ENCODE data around the gene CTLA4.

Gene CTLA4

GRCh38 chr2:203892207-203892606 lies 24.6 kb downstream of the CTLA4 start:
- Histone ChIP-seq H3K4me3 (ENCODE audit: low read depth, low read length) (no peak overlapping the region), H3K4me1 (ENCODE audit: control insufficient read depth, insufficient read depth, low read length) (no peaks in the 10 kb centered on the region), H3K27ac (ENCODE audit: low read depth, low read length) (no peak overlapping the region), H3K36me3 (ENCODE audit: control insufficient read depth, insufficient read depth, low read length) (no peaks in the 10 kb centered on the region), H3K9me3 (ENCODE audit: control insufficient read depth, insufficient read depth, low read length) (no peaks in the 10 kb centered on the region), H3K9ac (ENCODE audit: low read depth, low read length) (no peak overlapping the region), H3K27me3 (ENCODE audit: control insufficient read depth, insufficient read depth, low read length) (no peaks in the 10 kb centered on the region)

DNA sequence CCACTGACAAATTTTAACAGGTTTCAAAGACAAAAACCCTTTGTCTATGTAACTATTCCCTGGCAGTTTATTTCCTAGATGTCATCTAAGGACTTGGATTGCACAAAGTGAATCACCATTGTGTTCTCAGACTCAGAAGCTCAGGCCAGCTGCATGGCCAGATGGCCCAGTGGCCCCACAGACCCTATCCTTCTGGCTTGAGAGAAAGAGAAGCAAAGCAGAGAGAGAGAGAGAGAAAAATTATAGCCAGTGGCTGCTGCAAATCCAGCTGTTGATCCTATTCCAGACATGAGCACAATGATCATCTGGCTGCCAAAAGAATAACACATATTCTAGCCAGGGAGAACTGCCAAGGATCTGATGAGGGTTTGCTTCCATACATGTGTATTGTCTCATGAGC lies 25.8 kb downstream of the CTLA4 start:
- H3K27ac ChIP-seq (ENCODE audit: low read depth, low read length) = no peak overlapping the region
- H3K9ac ChIP-seq (ENCODE audit: low read depth, low read length) = no peak overlapping the region
- H3K9me3 ChIP-seq (ENCODE audit: control insufficient read depth, insufficient read depth, low read length) = no peaks in the 10 kb centered on the region
- no peaks in the 10 kb centered on the region for H3K36me3 ChIP-seq (ENCODE audit: control insufficient read depth, insufficient read depth, low read length)
- no peaks in the 10 kb centered on the region for H3K4me1 ChIP-seq (ENCODE audit: control insufficient read depth, insufficient read depth, low read length)
- H3K4me3 ChIP-seq (ENCODE audit: low read depth, low read length) = no peak overlapping the region
- no peaks in the 10 kb centered on the region for H3K27me3 ChIP-seq (ENCODE audit: control insufficient read depth, insufficient read depth, low read length)

GRCh38 chr2:203893840-203894239 lies 26.3 kb downstream of the CTLA4 start:
- Histone ChIP-seq H3K9me3 (ENCODE audit: control insufficient read depth, insufficient read depth, low read length) (no peaks in the 10 kb centered on the region), H3K27ac (ENCODE audit: low read depth, low read length) (no peak overlapping the region), H3K4me1 (ENCODE audit: control insufficient read depth, insufficient read depth, low read length) (no peaks in the 10 kb centered on the region), H3K36me3 (ENCODE audit: control insufficient read depth, insufficient read depth, low read length) (no peaks in the 10 kb centered on the region), H3K9ac (ENCODE audit: low read depth, low read length) (no peak overlapping the region), H3K4me3 (ENCODE audit: low read depth, low read length) (no peak overlapping the region), H3K27me3 (ENCODE audit: control insufficient read depth, insufficient read depth, low read length) (no peaks in the 10 kb centered on the region)

GRCh38 chr2:203894262-203894661 lies 26.7 kb downstream of the CTLA4 start:
- no peaks in the 10 kb centered on the region for H3K9me3 ChIP-seq (ENCODE audit: control insufficient read depth, insufficient read depth, low read length)
- no peaks in the 10 kb centered on the region for H3K27me3 ChIP-seq (ENCODE audit: control insufficient read depth, insufficient read depth, low read length)
- no peaks in the 10 kb centered on the region for H3K36me3 ChIP-seq (ENCODE audit: control insufficient read depth, insufficient read depth, low read length)
- no peak overlapping the region for H3K27ac ChIP-seq (ENCODE audit: low read depth, low read length)
- no peaks in the 10 kb centered on the region for H3K4me1 ChIP-seq (ENCODE audit: control insufficient read depth, insufficient read depth, low read length)
- H3K9ac ChIP-seq (ENCODE audit: low read depth, low read length) = no peak overlapping the region
- no peak overlapping the region for H3K4me3 ChIP-seq (ENCODE audit: low read depth, low read length)

DNA sequence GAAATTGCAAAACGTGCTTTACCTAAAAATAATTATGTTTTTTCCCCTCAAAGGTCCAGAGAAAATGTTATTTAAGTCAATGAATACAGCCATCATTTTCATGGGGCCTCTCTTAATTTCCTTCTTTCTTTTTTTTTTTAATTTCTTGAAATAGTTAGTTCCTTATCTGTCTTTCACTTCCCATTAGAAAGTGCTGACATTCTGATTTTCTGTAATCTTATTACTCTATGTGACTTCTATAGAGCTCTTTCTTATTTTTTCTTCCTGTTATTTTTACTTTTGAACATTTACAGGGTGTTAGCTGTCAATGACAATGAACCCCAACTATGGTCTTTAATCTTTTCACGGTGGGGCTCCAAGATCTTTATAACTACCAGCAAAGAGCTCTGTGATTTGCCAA lies 30.0 kb downstream of the CTLA4 start:
- H3K9ac ChIP-seq (ENCODE audit: low read depth, low read length) = no peak overlapping the region
- no peak overlapping the region for H3K4me3 ChIP-seq (ENCODE audit: low read depth, low read length)
- no peaks in the 10 kb centered on the region for H3K4me1 ChIP-seq (ENCODE audit: control insufficient read depth, insufficient read depth, low read length)
- no peaks in the 10 kb centered on the region for H3K27me3 ChIP-seq (ENCODE audit: control insufficient read depth, insufficient read depth, low read length)
- H3K36me3 ChIP-seq (ENCODE audit: control insufficient read depth, insufficient read depth, low read length) = no peaks in the 10 kb centered on the region
- no peak overlapping the region for H3K27ac ChIP-seq (ENCODE audit: low read depth, low read length)
- 0 out of 2 replicates have a peak, but pooled peaks cover 7% of the 10 kb centered on the region for H3K9me3 ChIP-seq (ENCODE audit: control insufficient read depth, insufficient read depth, low read length)

- 0 out of 2 replicates have a peak, but pooled peaks cover 7% of the 10 kb centered on the region for H3K9me3 ChIP-seq (ENCODE audit: control insufficient read depth, insufficient read depth, low read length)
- H3K9ac ChIP-seq (ENCODE audit: low read depth, low read length) = no peak overlapping the region
- H3K4me1 ChIP-seq (ENCODE audit: control insufficient read depth, insufficient read depth, low read length) = no peaks in the 10 kb centered on the region
- H3K36me3 ChIP-seq (ENCODE audit: control insufficient read depth, insufficient read depth, low read length) = no peaks in the 10 kb centered on the region
- no peaks in the 10 kb centered on the region for H3K27me3 ChIP-seq (ENCODE audit: control insufficient read depth, insufficient read depth, low read length)
- H3K27ac ChIP-seq (ENCODE audit: low read depth, low read length) = no peak overlapping the region
- no peak overlapping the region for H3K4me3 ChIP-seq (ENCODE audit: low read depth, low read length)
Observed at GRCh38 chr2:203898657-203899056, 31.1 kb downstream of the CTLA4 start.

DNA sequence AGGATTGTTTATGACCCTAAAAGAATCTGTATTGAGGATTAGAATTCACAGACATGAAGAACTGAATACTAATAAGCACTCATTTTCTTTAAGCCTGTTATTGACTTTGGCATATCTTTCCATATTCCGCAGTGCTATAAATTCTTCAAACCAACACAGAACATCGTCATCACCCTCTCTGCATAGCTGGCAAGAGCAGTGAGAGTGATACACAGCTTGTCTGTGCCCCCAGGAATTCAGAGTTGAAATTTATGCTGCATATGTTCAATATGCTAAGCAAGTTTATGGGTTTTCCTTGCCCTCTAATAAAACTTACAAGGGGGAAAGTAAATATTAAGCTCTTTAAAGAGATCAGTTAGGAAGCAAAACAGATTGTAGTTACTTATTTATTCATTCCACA lies 32.7 kb downstream of the CTLA4 start:
- Histone ChIP-seq H3K9ac (ENCODE audit: low read depth, low read length) (no peak overlapping the region), H3K4me3 (ENCODE audit: low read depth, low read length) (no peak overlapping the region), H3K27ac (ENCODE audit: low read depth, low read length) (no peak overlapping the region), H3K4me1 (ENCODE audit: control insufficient read depth, insufficient read depth, low read length) (no peaks in the 10 kb centered on the region), H3K27me3 (ENCODE audit: control insufficient read depth, insufficient read depth, low read length) (no peaks in the 10 kb centered on the region), H3K9me3 (ENCODE audit: control insufficient read depth, insufficient read depth, low read length) (0 out of 2 replicates have a peak, but pooled peaks cover 7% of the 10 kb centered on the region), H3K36me3 (ENCODE audit: control insufficient read depth, insufficient read depth, low read length) (no peaks in the 10 kb centered on the region)

- Histone ChIP-seq H3K4me1 (ENCODE audit: control insufficient read depth, insufficient read depth, low read length) (no peaks in the 10 kb centered on the region), H3K36me3 (ENCODE audit: control insufficient read depth, insufficient read depth, low read length) (no peaks in the 10 kb centered on the region), H3K27me3 (ENCODE audit: control insufficient read depth, insufficient read depth, low read length) (no peaks in the 10 kb centered on the region), H3K4me3 (ENCODE audit: low read depth, low read length) (no peak overlapping the region), H3K9ac (ENCODE audit: low read depth, low read length) (no peak overlapping the region), H3K27ac (ENCODE audit: low read depth, low read length) (no peak overlapping the region), H3K9me3 (ENCODE audit: control insufficient read depth, insufficient read depth, low read length) (0 out of 2 replicates have a peak, but pooled peaks cover 7% of the 10 kb centered on the region)
Observed at GRCh38 chr2:203904022-203904421, 36.5 kb downstream of the CTLA4 start.

DNA sequence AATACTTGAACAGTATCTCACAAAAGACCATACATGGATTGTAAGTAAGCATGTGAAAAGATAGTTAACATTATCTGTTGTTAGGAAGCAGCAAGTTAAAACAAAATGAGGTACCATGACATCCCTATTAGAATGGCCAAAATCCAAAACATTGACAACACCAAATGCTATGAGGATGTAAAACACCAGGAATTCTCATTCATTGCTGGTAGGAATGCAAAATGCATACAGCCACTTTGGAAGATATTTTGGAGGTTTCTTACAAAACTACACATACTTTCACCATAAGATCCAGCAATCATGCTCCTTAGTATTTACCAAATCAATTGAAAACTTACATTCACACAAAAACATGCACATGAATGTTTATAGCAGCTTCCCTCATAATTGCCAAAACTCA lies 38.1 kb downstream of the CTLA4 start:
- Histone ChIP-seq H3K27ac (ENCODE audit: low read depth, low read length) (no peak overlapping the region), H3K9me3 (ENCODE audit: control insufficient read depth, insufficient read depth, low read length) (0 out of 2 replicates have a peak, but pooled peaks cover 7% of the 10 kb centered on the region), H3K36me3 (ENCODE audit: control insufficient read depth, insufficient read depth, low read length) (no peaks in the 10 kb centered on the region), H3K9ac (ENCODE audit: low read depth, low read length) (no peak overlapping the region), H3K4me3 (ENCODE audit: low read depth, low read length) (no peak overlapping the region), H3K27me3 (ENCODE audit: control insufficient read depth, insufficient read depth, low read length) (no peaks in the 10 kb centered on the region), H3K4me1 (ENCODE audit: control insufficient read depth, insufficient read depth, low read length) (no peaks in the 10 kb centered on the region)

- Histone ChIP-seq H3K9ac (ENCODE audit: low read depth, low read length) (no peak overlapping the region), H3K27ac (ENCODE audit: low read depth, low read length) (no peak overlapping the region), H3K4me3 (ENCODE audit: low read depth, low read length) (no peak overlapping the region), H3K27me3 (ENCODE audit: control insufficient read depth, insufficient read depth, low read length) (no peaks in the 10 kb centered on the region), H3K36me3 (ENCODE audit: control insufficient read depth, insufficient read depth, low read length) (no peaks in the 10 kb centered on the region), H3K9me3 (ENCODE audit: control insufficient read depth, insufficient read depth, low read length) (no peaks in the 10 kb centered on the region), H3K4me1 (ENCODE audit: control insufficient read depth, insufficient read depth, low read length) (no peaks in the 10 kb centered on the region)
Observed at GRCh38 chr2:203908066-203908796, 40.7 kb downstream of the CTLA4 start.

DNA sequence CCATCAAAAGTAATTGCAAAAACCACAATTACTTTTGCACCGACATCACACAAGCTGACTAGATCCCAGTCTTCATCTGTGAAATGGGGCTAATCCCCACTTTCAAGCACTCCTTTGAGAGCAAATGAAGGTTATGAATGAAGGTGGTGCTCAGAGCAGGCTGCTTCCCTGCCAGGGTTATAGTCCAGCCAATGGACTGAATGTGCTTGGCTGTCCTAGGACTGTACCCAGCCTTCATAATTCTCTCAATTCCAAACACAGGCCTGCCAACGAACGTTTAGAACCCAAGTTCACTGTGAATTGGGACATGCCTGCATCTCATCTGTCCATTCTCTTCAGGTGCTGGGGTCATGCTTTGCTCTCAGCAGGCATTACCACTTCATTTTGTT lies 41.2 kb downstream of the CTLA4 start:
- no peaks in the 10 kb centered on the region for H3K36me3 ChIP-seq (ENCODE audit: control insufficient read depth, insufficient read depth, low read length)
- H3K9ac ChIP-seq (ENCODE audit: low read depth, low read length) = no peak overlapping the region
- no peak overlapping the region for H3K4me3 ChIP-seq (ENCODE audit: low read depth, low read length)
- no peaks in the 10 kb centered on the region for H3K4me1 ChIP-seq (ENCODE audit: control insufficient read depth, insufficient read depth, low read length)
- no peaks in the 10 kb centered on the region for H3K9me3 ChIP-seq (ENCODE audit: control insufficient read depth, insufficient read depth, low read length)
- no peaks in the 10 kb centered on the region for H3K27me3 ChIP-seq (ENCODE audit: control insufficient read depth, insufficient read depth, low read length)
- no peak overlapping the region for H3K27ac ChIP-seq (ENCODE audit: low read depth, low read length)
